NCI-H2171 (cell line): ENCODE measurements around the gene GNL3.
A peak's percentile ranks its signal among the peaks of the same experiment; 100 is the strongest.

Source experiments
- DNase-seq: peaks from one replicate; lab custom pipeline; 2025; lab: John Stamatoyannopoulos, UW

GNL3 gene

GRCh38 chr3:52689151-52689550 lies 3.3 kb downstream of the GNL3 start:
- DNase-seq: no peak

- DNase-seq: no peak
Measured at GRCh38 chr3:52690560-52690959, 4.7 kb downstream of the GNL3 start.

GRCh38 chr3:52693071-52693470 lies 7.2 kb downstream of the GNL3 start:
- no peak for DNase-seq

DNA sequence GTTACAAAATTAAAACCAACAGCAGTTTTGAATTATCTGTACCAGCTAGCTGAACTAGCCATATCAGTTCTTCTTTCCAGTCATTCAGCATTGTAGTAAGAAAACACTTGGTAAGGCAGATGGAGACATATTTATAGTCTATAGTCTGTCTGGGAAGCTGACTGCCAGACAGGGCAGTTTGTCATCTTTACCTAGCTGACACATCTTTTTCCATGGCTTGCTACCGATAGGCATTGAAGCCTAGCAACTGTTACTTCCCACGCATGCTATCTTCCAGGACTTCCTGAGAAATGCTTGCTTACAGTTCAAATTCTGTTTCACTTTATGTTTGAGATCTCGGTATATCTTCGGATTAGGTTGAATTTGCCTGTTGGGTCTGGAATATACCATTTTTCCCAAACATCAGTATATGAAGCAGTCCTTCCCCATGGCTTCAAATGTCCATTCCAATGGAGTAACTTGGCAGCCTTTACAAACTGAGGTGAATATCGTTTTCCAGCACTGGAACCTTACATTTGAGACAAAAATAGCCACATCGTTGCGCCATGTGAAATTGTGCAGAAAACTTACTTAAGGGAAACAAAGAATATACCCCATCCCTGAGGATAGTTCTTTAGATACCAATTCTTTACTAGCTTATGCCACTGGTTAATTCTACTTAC lies 8.8 kb downstream of the GNL3 start:
- DNase-seq: no peak

DNA sequence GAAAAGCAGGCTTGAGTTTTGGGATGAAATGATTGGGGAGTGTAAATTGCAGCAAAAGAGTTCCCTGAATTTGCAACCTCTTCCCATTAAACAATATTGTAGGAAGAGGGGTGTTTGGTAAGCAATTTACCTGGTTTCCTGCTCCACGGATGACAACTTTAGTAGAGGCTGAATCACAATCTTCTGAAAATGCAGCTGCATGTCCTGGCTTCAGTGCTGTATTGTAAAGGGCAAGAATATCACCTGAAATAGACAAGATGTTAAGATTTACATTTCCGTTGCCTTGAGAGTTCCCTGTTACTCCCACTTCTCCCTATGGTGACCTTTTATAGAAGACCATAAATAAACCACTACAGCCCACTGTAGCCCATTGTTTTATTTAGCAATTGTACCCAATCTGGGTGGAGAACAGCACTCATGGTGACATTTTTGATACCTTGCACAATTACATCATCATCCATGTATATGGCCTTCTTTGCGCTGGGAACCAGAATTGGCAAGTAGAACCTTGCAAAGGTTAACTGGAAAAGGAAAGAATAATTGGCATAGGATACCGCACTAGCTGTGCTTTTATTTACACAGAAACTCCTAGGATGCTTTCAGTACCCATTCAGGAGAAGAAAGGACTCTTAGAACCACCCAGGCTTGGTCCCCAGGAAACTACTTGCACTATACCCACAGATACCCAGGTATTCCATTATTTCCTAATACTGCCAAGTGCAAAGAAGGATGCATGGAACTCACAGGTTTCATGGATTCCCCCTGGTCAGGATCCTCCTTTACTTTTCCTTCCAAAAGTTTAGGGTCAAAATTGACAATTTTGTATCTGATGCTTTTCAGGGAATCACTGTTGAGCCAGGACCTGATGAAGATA lies 10.2 kb downstream of the GNL3 start:
- no peak for DNase-seq

- DNase-seq: no peak
Measured at GRCh38 chr3:52696830-52697631, 11.2 kb downstream of the GNL3 start.

- no peak for DNase-seq
Measured at GRCh38 chr3:52697632-52697965, 11.8 kb downstream of the GNL3 start.

- DNase-seq: no peak
Measured at GRCh38 chr3:52703341-52703740, 17.5 kb downstream of the GNL3 start.

DNA sequence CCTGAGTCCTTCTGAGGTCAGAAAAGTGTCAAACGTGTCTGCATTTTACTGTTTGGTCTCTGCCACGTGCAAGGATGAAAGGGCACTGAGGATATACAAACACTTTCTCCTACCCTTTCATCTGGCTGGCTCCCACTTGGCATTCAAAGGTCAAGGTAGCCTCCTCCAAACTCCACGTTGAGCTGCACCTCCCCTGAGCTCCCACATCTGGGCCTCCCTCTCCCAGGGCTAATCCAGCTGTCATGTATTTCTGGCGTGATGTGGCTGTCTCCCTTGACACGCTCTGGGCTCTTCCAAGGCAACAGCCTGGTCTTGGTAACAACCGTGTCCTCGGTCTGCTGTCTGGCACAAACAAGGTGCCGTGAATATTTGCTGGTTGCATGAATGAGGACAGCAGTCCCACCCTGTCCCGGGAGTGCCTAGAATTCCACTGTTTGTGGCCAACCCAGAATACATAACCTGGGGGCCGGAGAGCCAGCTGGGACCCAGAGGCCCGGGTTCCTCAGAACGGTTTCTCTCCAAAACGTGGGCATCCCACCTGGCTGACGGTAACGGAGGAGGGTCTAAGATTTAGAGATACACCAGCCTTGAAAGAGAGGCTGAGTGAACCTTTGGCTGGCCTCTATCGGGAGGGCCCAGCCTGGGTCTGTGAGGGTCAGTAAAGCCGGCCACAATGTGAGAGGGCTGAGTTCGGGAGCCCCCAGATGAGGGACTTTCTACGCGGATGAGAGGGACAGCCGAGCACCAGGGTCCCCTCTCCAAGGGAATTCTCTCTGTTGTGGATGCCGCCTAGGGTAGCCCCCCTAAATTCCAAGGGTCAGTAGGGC lies 19.0 kb downstream of the GNL3 start:
- no peak for DNase-seq

DNA sequence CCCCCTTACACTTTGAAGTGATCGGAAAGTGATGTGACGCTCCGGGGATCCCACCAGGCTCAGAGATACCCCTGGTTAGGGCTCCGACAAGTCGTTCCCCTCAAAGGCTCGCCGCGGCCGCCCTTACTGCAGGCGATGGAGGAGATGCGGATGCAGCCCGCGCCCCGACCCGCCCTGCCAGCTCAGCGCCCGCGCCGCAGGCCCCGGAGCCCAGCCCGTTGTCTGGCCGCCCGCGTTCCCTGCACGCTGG lies 19.5 kb downstream of the GNL3 start:
- peak; percentile 31 for DNase-seq

GRCh38 chr3:52705688-52706686 lies 20.2 kb downstream of the GNL3 start, which contains the start of the genes GLT8D1 and SPCS1:
GLT8D1 (minus strand) TSS chr3:52705791; CDS start chr3:52700460, 5,331 bp downstream.
SPCS1 (plus strand) TSS chr3:52706106; CDS start chr3:52706247, 141 bp downstream.
- DNase-seq: peak; percentile 55

GRCh38 chr3:52707585-52707984 lies 21.8 kb downstream of the GNL3 start:
- DNase-seq: no peak

DNA sequence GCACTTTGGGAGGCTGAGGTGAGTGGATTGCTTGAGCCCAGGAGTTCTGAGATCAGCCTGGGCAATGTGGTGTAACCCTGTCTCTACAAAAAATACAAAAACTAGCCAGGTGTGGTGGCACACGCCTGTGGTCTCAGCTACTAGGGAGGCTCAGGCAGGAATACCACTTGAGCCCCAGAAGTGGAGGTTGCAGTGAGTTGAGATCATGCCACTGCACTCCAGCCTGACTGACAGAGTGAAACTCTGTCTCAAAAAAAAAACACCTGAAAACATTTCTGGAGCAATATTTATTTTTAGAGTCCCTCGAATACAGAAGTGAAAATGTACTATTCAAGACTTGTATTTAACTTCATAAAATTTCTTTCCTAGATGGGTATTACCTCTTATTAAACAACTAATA lies 24.7 kb downstream of the GNL3 start:
- no peak for DNase-seq

DNA sequence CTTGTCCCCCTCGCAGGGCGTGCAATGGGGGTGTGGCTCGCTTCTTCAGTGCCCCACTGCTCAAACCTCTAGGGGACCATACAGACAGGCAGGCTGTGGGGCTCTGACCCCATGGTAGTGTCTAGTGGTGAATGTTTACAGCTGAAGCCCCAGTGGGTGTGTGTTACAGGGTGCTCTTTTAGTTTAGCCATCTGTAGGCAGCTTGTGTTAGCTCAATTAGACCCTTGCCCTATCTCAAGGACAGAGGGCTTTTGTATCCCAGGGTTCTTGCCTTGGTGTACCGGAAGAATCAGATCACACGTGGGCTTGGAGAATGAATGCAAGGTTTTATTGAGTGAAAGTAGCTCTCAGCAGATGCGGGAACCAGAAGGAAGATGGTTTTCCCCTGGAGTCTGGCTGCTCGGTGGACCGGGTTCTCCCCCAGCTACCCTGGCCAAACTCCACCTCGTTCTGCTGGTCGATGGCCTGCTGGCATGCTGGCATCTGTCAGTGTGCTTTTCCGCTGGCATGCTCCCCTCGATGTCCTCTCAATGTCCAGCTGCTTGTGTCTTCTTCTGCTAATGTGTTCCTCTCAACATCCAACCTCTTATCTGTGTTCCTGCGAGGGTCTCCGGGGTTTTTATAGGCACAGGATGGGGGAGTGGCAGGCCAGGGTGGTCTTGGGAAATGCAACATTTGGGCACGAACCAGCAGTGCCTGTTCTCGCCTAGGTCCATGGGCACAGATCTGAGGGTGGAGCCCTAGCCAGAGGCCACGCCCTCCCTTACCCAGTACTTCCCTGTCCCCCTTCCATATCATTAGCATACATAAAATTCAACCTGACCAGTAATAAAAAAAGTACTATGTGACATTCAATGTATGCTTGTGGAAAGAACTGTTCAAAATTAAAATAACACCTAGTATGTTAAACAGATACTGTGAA lies 26.7 kb downstream of the GNL3 start:
- DNase-seq: no peak

DNA sequence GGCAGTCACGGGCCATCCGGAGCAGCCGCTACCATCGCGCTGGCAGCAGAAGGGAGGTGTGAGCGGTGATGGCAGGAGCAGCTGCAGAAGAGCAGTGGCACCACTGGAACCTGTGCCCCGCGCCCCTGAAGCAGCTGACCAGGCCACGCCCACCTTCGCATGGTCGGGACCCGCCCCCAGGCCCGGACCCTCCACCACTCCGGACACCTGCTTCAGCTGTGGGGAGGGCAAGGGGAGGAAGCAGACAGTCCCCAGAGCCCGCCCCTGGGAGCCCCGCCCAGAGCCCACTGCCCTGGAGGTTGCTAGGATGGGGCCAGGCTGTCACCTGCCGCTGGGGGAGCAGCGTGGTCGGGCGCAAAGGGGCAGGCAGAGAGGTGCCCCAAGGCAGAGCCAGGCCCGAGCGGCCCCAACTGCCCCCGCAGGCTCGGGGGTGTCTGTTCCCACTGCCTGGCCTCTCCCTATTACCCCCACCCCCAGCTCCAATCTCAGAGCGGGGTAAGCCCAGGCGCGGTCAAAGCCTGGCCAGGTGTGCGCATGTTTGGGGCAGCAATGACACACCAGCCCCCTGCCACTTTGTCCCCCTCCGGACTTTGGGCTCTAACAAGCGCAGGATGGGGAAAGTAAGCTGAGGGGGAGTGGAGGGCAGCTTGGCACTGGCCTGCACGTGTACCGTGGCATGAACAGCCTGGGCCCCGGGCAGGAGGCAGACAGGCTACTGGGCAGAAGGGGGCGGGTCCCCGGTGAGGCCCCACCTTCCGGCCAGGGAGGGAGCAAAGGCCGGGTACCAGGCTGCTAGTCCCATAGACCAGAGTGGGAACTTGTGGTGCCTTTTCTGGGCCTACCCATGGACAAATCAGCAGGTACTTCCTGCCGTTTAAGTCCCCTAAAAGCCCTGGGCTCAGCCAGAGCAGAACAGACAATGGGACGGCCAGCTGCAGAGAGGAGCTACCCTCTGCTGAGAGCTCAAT lies 28.8 kb downstream of the GNL3 start:
- no peak for DNase-seq

DNA sequence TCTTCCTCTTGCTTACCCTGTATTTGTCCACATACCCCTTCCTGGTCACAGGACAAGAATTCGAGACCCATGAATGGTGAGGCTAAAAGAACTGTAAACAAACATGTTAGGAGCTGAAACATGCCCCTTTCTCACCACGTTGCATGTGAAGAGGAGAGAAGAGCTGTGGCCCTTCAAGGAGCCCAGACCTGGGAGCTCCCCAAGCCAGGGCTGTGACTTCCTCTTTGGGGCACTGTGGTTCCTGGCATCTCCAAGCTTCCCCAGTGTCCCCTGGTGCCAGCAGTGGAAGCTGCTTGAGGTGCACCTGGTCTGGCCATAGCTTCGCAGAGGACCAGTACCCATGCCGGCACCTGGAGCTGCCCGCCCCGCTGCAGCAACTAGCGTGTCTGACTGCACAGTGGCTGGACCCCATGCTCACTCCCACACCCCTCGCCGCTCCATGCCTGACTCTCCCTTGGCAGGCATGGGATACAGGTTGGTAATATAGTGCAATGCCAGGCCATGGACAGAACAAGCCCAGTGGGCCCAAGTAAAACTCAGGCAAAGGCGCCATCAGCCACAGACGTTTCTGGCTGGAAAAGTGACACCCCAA lies 30.0 kb downstream of the GNL3 start:
- no peak for DNase-seq

- DNase-seq: no peak
Measured at GRCh38 chr3:52719618-52720017, 33.8 kb downstream of the GNL3 start.
